Sciatic nerve (tissue), 2 donors: ENCODE measurements around the gene OGDHL. TPM values are rescaled to one million over a fixed set of nuclear protein-coding genes. Genes with fewer than 3 reads are reported as not detected.
"Not testable (repeated sequence)": the region's sequence is repeated elsewhere in the genome, so short reads cannot be mapped to it uniquely, and the experiment has no call there.

ENCODE experiments used
- ATAC-seq: fragments of 200-7000 bp; cut with Tn5 transposase; one replicate; pipeline ENCODE4 v1.9.1; 2020; ENCODE audit warnings: mild to moderate bottlenecking, moderate library complexity
- DNase-seq: peaks from one replicate; pipeline ENCODE4 v3.0.0-alpha.2; 2020; ENCODE audit warnings: low spot score
- intact Hi-C: fragments of 100-400 bp; cut with DNase I; formaldehyde crosslinking; loops from one replicate; pipeline ENCODE4 v1.14.2; 2022
- total RNA-seq: library from RNA; stranded (reverse); fragmentation: NEBNext Ultra II Directional; extraction: Animal tissue kit (Norgen Biotek cat#: 25700); gene quantifications from one replicate; pipeline ENCODE4 v1.2.1, GENCODE V29; 2021
- donor health status: DM: no; HTN: no; CAD: no.
- donor health status: DM: no; HTN: no; CAD: no.

OGDHL gene
- total RNA-seq, 1 donor from 2014 or later, result not detected

GRCh38 chr10:49759787-49760551 lies 2.2 kb downstream of the OGDHL start:
- intact Hi-C loops, result no loop called here
- no peak for ATAC-seq

DNA sequence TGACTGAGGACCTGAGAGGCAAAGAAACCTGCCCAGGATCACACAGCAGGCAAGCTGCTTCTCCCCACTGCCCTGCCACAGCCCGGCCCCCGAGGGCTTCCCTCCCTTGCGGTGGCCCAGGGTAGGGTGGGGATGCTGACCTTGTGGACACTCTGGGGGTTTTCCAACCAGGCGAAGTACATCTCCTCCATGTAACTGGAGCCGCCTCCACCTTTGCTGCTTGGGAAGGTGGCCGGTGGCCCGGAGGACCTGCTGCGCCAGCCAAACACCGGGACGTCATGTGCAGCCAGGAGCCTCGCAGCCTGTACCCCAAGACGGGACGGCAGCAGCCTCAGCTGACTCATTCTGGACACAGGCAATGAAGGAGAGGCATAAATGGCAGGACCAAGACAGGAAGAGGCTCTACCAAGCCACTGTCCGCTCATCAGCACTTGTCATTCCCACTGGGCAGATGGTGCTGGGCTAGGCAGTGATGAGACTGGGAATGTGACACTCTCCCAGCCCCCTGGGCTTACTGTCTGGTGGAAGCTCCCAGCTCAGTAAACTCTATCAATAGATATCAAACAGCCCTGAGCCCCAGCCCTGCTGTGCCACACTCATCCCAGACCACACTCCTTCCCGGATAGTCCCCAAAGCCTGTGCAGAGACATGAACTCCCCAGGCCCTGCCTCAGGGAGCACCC lies 3.7 kb downstream of the OGDHL start:
- intact Hi-C loops, result no loop called here
- ATAC-seq, result no peak
- no peak for DNase-seq

More at GRCh38 chr10:49759787-49760551, 2.2 kb downstream of the OGDHL start:
- DNase-seq, result no peak

- intact Hi-C loops, result no loop called here
- ATAC-seq, result no peak
- no peak for DNase-seq
Measured at GRCh38 chr10:49756641-49757040, 5.5 kb downstream of the OGDHL start.

DNA sequence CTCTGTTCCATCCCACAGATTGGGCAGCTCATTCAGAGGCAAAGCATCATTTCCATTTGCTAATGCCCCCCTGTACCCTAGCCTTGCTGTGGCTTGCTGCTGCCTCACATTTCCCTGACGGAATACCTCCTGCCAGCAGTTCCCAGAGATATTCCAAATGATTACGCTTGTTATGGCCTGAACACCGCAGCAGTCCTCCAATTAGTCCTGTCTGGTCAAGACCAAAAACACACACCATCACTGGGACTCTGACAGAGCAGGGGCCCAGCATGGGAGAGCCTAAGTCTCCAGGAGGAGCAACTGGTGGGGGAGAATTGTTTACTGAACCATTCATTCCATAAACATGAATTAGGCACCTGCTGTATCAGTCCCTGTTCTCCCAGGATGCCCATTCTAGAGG lies 6.1 kb downstream of the OGDHL start:
- intact Hi-C loops, result no loop called here
- DNase-seq, result no peak

DNA sequence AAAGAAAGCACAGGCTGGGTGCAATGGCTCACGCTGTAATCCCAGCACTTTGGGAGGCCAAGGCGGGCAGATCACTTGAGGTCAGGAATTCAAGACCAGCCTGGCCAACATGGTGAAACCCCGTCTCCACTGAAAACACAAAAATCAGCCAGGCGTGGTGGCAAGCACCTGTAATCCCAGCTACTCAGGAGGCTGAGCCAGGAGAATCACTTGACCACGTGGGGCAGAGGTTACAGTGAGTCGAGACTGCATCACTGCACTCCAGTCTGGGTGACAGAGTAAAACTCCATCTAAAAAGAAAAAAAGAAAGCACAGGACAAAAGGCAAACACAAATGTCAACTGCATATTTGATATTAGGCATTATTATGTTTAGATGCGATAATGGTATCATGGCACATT lies 7.2 kb downstream of the OGDHL start:
- DNase-seq, intact Hi-C loops: not testable (repeated sequence)

More for the DNA sequence above, 6.1 kb downstream of the OGDHL start:
- ATAC-seq, result no peak

GRCh38 chr10:49752584-49752983 lies 9.5 kb downstream of the OGDHL start:
- intact Hi-C loops, result no loop called here
- no peak for DNase-seq
- ATAC-seq, result no peak

More for the DNA sequence above, 7.2 kb downstream of the OGDHL start:
- not testable (repeated sequence) for ATAC-seq

DNA sequence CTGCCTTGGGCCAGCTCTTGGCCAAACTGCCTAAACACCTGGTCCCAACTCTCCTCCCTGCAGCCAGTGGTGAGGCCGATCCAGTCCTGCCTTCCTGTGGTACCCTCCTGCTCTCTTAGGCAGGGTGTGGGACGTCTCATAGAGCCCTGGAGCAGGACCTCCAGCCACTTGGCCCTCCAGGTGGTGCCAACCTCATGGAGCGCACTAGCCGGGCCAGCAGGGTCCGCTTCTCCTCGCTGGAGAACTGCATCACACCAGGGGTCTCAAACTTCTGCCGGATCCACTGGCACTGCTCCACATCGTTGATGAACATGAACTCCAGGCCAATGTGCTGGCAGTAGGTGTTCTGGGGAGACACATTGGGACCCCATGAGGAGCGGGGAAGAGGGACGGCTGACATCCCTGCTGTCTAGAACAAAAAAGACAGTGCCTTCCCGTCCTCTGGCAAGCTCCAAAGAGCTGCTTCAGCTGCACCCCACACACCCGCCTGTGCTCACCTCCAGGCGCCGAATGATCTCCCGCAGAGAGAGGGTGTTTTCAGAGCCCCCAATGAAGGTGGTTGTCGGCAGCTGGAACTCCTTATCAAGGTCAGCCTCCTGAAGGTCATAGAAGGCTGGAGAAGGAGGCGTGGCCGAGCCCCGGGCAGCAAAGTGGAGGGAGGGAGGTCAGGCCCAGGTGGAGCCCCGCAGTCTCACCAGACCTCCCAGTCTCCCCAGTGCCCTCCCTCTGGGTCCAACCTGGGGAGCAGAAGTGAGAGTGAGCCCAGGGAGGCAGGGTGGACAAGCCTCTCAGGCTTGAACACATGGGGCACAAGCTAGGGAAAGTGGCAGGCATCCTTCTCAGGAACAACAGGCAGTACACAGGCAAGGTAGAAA lies 10.2 kb downstream of the OGDHL start:
- intact Hi-C loops, result no loop called here
- peak; percentile 9 for ATAC-seq
- DNase-seq, result no peak

DNA sequence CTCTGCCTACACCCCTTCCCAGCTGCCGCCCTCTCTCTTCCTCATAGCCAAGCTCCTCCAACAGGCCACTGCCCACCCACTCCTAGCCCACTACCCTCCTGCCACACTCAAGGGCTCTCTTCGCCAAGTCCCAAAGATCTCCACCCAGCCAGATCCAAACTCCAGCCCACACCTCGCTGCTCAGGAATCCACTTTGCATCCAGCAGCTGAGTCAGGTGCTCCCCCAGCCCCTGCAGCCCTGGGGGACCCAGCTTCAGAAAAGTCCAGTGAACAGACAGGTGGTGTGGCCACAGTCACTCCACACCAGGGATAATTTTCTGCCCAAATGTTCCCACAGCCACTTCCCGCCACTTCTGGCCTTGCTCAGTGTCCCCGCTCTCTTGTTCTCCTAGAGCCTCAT lies 10.9 kb downstream of the OGDHL start:
- no peak for DNase-seq
- ATAC-seq, result no peak
- intact Hi-C loops, result no loop called here

- DNase-seq (no peak), ATAC-seq (no peak)
- intact Hi-C loops, result no loop called here
Measured at GRCh38 chr10:49750546-49750945, 11.6 kb downstream of the OGDHL start.

DNA sequence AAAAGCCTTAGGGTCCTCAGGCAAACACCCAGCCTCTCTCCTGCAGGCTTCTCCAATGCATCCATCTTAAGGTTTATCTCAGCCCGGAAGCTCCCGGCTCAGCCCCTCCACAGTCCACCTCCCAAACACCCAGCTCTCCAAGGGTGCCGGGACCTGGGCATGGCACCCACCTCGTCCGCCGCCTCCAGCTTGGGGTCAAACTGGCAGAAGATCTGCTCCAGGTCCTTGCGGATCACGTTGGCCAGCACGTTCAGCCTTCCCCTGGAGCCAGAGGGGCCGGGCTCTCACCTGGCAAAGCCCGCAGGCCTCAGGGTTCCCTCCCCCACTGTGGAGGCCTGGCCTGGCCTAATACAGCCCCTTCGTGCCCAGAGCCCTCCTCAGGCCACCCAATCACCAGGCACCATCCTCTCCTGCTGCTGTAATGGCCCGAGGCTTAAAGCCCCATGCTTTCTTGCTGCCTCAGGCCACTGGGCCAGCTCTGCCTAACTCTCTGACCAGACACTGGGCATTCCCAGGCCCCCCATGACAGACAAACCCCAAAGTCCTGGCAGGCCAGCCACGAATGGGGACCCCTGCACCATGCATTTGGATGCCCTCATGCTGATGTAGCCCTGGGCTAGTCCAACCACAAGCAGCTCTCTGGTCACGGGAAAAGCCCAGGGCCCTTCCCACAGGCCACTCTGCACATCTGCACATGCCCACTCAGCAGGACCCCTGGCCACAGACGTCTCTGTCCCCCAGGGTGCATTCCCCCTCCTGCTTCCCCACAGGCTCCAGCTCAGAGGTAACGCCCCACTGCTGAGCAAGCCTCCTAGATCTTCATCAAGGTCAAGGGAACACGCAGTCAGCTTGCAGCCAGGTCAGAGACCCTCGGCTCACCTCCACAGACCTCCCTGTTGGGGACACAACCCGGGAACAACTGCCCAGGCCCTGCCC lies 12.3 kb downstream of the OGDHL start:
- no peak for ATAC-seq
- intact Hi-C loops, result no loop called here
- no peak for DNase-seq

DNA sequence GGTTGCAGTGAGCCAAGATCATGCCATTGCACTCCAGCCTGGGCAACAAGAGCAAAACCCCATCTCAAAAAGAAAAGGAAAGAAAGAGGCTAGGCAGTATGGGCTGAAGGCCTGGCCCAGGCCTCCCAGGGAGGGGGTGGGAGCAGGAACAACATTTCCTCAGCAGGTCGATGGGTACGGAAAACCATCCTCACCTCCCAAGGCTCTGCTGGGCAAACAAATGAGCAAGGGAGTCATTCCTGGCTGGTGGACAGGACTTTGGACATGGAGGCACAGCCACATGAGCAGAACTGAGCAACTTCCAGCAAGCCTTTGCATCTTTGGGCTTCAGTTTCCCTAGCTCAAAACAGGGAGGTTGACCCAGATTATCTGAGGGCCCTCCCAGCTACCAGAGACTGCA lies 13.0 kb downstream of the OGDHL start:
- no peak for ATAC-seq
- intact Hi-C loops, result no loop called here

DNA sequence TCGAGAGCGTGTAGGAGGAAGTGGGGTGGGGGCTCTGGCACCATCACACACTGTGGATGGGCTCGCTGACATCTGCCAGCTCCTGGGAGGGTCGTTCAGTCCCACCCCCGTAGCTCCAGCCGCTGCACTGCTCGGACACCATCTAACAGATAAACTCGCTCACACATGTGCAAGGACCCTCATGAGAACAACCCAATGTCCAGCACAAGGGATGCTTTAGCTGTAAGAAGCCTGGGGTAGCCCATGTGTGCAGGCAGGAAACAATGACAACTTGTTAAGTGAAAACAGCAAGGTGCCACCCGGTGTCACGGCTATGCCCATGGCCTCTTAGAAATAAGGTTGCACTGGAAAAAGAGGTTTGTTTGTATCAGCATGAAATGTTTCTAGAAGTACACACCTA lies 14.1 kb downstream of the OGDHL start:
- intact Hi-C loops, result no loop called here
- ATAC-seq (no peak), DNase-seq (no peak)

More for the DNA sequence above, 13.0 kb downstream of the OGDHL start:
- no peak for DNase-seq

DNA sequence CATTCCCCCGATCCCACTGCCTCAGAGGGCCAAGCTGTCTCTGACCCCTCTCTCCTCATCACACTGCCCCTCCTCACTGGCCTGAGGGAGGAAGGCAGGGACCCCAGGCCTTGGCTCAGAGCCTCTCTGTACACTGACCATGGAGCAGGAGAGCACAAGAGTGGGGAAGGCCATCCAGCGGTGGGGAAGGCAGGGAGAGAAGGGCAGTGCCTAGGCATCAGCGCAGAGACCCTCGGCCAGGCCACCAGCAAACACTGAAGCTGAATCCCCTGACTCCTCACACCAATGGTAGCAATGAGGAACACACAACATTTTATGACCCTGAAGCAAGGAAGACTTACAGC lies 14.8 kb downstream of the OGDHL start:
- DNase-seq (no peak), ATAC-seq (no peak)
- intact Hi-C loops, result no loop called here

DNA sequence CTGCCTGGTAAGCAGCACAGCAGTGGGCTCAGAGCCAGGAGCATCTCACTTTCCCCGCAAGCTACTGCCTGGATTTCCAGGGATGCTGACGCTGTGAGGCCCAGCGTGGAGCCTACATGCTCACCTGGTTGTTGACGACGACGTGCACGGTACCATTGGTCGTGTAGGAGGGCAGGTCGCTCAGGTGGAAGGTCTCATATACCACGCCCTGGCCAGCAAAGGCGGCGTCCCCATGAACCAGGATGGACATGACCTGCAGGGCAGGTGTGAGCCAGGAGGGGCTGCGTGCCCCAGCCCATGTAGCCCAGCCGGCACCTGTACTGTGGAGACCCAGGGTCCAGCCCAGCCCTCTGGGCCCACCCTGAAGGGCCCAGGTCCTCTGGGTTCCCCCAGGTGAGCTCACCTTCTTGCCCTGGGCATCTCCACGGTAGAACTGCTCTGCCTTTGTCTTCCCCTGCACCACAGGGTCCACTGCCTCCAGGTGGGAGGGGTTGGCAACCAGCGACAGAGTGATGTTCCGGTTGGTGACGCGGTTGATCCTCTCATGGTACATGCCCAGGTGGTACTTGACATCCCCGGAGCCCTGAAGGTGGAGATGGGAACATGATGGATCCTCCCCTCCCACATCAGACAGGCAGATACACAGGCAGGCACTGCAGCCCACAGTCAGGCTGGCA lies 15.4 kb downstream of the OGDHL start:
- DNase-seq, result no peak
- no peak for ATAC-seq
- intact Hi-C loops, result no loop called here

GRCh38 chr10:49745756-49746155 lies 16.4 kb downstream of the OGDHL start:
- ATAC-seq (no peak), DNase-seq (no peak)
- intact Hi-C loops, result no loop called here

- ATAC-seq (no peak), DNase-seq (no peak)
- intact Hi-C loops, result no loop called here
Measured at GRCh38 chr10:49744924-49745605, 17.1 kb downstream of the OGDHL start.

GRCh38 chr10:49744091-49744685 lies 17.9 kb downstream of the OGDHL start:
- no peak for DNase-seq
- intact Hi-C loops, result no loop called here

More at GRCh38 chr10:49744091-49744685, 17.9 kb downstream of the OGDHL start:
- ATAC-seq, result no peak
